ENCODE results near the gene RAD51B. TPM values are rescaled to one million over a fixed set of nuclear protein-coding genes. Genes with fewer than 3 reads are reported as not detected.

Gene RAD51B
- total RNA-seq, 1 experiment from 2014 or later = 8.5 TPM

GRCh38 chr14:68111853-68112270, 292.3 kb downstream of the RAD51B start:
- intact Hi-C loops (cut with micrococcal nuclease; ENCODE audit: unreplicated experiment) = no loop called here
- ATAC-seq (no peak), DNase-seq (ENCODE audit: low read depth, low spot score) (no peak)
- no TSS peak for BruUV-seq (replicated peaks)
- in situ Hi-C loops (cut with HindIII; ENCODE audit: low pct_unique_long_range_greater_than_20kb, low sequenced_read_pairs) = no loop called here
- TF ChIP-seq REST (IDR thresholded peaks at IDR 0.05; ENCODE audit: insufficient read depth in 1 of 2, low read depth in 2 of 2, low read length in 1 of 2) (no peak), CTCF (IDR thresholded peaks at IDR 0.05) (no peak), POLR2AphosphoS5 (IDR thresholded peaks at IDR 0.05; ENCODE audit: low read depth, low read length) (no peak), SIN3A (IDR thresholded peaks at IDR 0.05; ENCODE audit: borderline replicate concordance, insufficient read depth, low read depth, low read length) (no peak), TCF7L2 (IDR thresholded peaks at IDR 0.05; ENCODE audit: low read depth, low read length) (no peak)
- H3K27me3 ChIP-seq (ENCODE audit: control insufficient read depth, insufficient read depth, low read length) = no peaks in the 10 kb centered on the region
- no peaks in the 10 kb centered on the region for H3K9me3 ChIP-seq (ENCODE audit: control insufficient read depth, insufficient read depth, low read depth, low read length)
- H3K27ac ChIP-seq (ENCODE audit: low read length) = peak overlapping the region; percentile 44; the same call in 1 of the 2 replicates
- ChIA-PET POLR2A (no interaction called here), CTCF (no interaction called here)
- H3K4me1 ChIP-seq (ENCODE audit: control insufficient read depth, insufficient read depth, low read length) = no peaks in the 10 kb centered on the region
- H3K4me3 ChIP-seq (ENCODE audit: low read depth in 2 of 2, low read length in 2 of 2) = no peak overlapping the region
- H3K36me3 ChIP-seq (ENCODE audit: control insufficient read depth, insufficient read depth, low read length) = no peaks in the 10 kb centered on the region

- no peaks in the 10 kb centered on the region for H3K9me3 ChIP-seq (ENCODE audit: control insufficient read depth, insufficient read depth, low read depth, low read length)
- H3K27ac ChIP-seq (ENCODE audit: low read length) = peak overlapping the region; percentile 21; the same call in 1 of the 2 replicates
- no peaks in the 10 kb centered on the region for H3K27me3 ChIP-seq (ENCODE audit: control insufficient read depth, insufficient read depth, low read length)
- ChIA-PET POLR2A (no interaction called here), CTCF (no interaction called here)
- H3K36me3 ChIP-seq (ENCODE audit: control insufficient read depth, insufficient read depth, low read length) = no peaks in the 10 kb centered on the region
- DNase-seq (ENCODE audit: low read depth, low spot score) = no peak
- no peak overlapping the region for H3K4me3 ChIP-seq (ENCODE audit: low read depth in 2 of 2, low read length in 2 of 2)
- intact Hi-C loops (cut with micrococcal nuclease; ENCODE audit: unreplicated experiment) (no loop called here), in situ Hi-C loops (cut with HindIII; ENCODE audit: low pct_unique_long_range_greater_than_20kb, low sequenced_read_pairs) (no loop called here)
- no peaks in the 10 kb centered on the region for H3K4me1 ChIP-seq (ENCODE audit: control insufficient read depth, insufficient read depth, low read length)
- BruUV-seq (replicated peaks) = no TSS peak
- TF ChIP-seq CTCF (IDR thresholded peaks at IDR 0.05) (no peak), POLR2AphosphoS5 (IDR thresholded peaks at IDR 0.05; ENCODE audit: low read depth, low read length) (no peak), REST (IDR thresholded peaks at IDR 0.05; ENCODE audit: insufficient read depth in 1 of 2, low read depth in 2 of 2, low read length in 1 of 2) (no peak), SIN3A (IDR thresholded peaks at IDR 0.05; ENCODE audit: borderline replicate concordance, insufficient read depth, low read depth, low read length) (no peak)
- ATAC-seq = no peak
These were observed 292.9 kb downstream of the RAD51B start for GRCh38 chr14:68112442-68112841.
